Measurements from ENCODE around the gene GOLPH3L.
"Not testable (repeated sequence)": the region's sequence is repeated elsewhere in the genome, so short reads cannot be mapped to it uniquely, and the experiment has no call there.

GOLPH3L gene

GRCh38 chr1:150696995-150697927 lies at the start of gene GOLPH3L:
Gene GOLPH3L (minus strand): TSS chr1:150697154. CDS start chr1:150694838, 2,316 bp downstream.
- DNase-seq: peak; percentile 99

GRCh38 chr1:150730130-150730721 lies 33.3 kb upstream of the GOLPH3L start:
- DNase-seq: no peak

GRCh38 chr1:150724336-150724735 lies 27.4 kb upstream of the GOLPH3L start:
- no peak for DNase-seq

GRCh38 chr1:150720703-150721102 lies 23.7 kb upstream of the GOLPH3L start, which contains the start of gene HORMAD1:
Gene HORMAD1 (minus strand): TSS chr1:150720895. CDS start chr1:150719505, 1,390 bp downstream.
- no peak for DNase-seq

GRCh38 chr1:150720098-150720497 lies 23.1 kb upstream of the GOLPH3L start:
- DNase-seq: no peak

- no peak for DNase-seq
Measured at GRCh38 chr1:150718225-150718891, 21.4 kb upstream of the GOLPH3L start.

GRCh38 chr1:150709031-150709430 lies 12.1 kb upstream of the GOLPH3L start:
- not testable (repeated sequence) for DNase-seq

GRCh38 chr1:150708595-150708994 lies 11.6 kb upstream of the GOLPH3L start:
- DNase-seq: no peak

- no peak for DNase-seq
Measured at GRCh38 chr1:150706091-150706490, 9.1 kb upstream of the GOLPH3L start.

- no peak for DNase-seq
Measured at GRCh38 chr1:150703427-150703826, 6.5 kb upstream of the GOLPH3L start.

GRCh38 chr1:150696590-150696989 lies 364 bp downstream of the GOLPH3L start:
- no peak for DNase-seq

GRCh38 chr1:150696162-150696561 lies 792 bp downstream of the GOLPH3L start:
- no peak for DNase-seq

- no peak for DNase-seq
Measured at GRCh38 chr1:150695561-150695960, 1.4 kb downstream of the GOLPH3L start.

- no peak for DNase-seq
Measured at GRCh38 chr1:150692720-150693119, 4.2 kb downstream of the GOLPH3L start.

- no peak for DNase-seq
Measured at GRCh38 chr1:150688763-150689162, 8.2 kb downstream of the GOLPH3L start.

- no peak for DNase-seq
Measured at GRCh38 chr1:150686275-150686674, 10.7 kb downstream of the GOLPH3L start.

GRCh38 chr1:150683914-150684313 lies 13.0 kb downstream of the GOLPH3L start:
- no peak for DNase-seq

- DNase-seq: no peak
Measured at GRCh38 chr1:150678988-150679387, 18.0 kb downstream of the GOLPH3L start.

GRCh38 chr1:150674881-150675280 lies 22.1 kb downstream of the GOLPH3L start:
- no peak for DNase-seq

GRCh38 chr1:150663321-150663720 lies 33.6 kb downstream of the GOLPH3L start:
- DNase-seq: no peak

GRCh38 chr1:150662811-150663210 lies 34.1 kb downstream of the GOLPH3L start:
- DNase-seq: no peak

GRCh38 chr1:150661156-150661555 lies 35.8 kb downstream of the GOLPH3L start:
- no peak for DNase-seq

- DNase-seq: no peak
Measured at GRCh38 chr1:150660584-150660983, 36.4 kb downstream of the GOLPH3L start.

- DNase-seq: not testable (repeated sequence)
Measured at GRCh38 chr1:150657064-150657463, 39.9 kb downstream of the GOLPH3L start.

Data from NCI-H2171 treated with DMSO at 0.1 percent for 48 hours (cell line).